HG03469 (cell line): Measurements from ENCODE around the gene MT1M.
"Not testable (repeated sequence)": the region's sequence is repeated elsewhere in the genome, so short reads cannot be mapped to it uniquely, and the experiment has no call there.

ENCODE experiments used
- ATAC-seq: cut with Tn5 transposase; IDR thresholded peaks from one replicate; pipeline ENCODE4 v1.9.1; 2021; ENCODE audit warnings: mild to moderate bottlenecking, moderate library complexity, moderate number of reproducible peaks; ENCODE audit not compliant: unreplicated experiment

Gene MT1M

GRCh38 chr16:56671691-56672090, 39.2 kb downstream of the MT1M start:
- ATAC-seq: not testable (repeated sequence)

DNA sequence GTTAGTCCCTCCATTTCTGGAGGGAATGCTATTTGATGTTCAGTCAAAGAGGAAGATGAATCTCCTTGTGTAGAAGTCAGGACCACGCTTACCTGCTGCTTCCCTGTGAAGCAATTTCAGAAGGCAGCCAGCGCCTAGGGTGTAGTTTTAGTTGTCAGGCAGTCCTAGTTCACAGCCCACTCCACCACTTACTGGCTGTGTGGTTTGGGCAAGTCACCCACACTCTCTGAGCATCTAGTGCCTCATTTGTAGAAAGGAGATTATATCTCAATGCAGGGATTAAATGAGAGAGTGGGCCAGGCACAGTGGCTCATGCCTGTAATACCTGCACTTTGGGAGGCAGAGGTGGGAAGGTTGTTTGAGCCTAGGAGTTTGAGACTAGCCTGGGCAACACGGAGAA, 39.7 kb downstream of the MT1M start:
- not testable (repeated sequence) for ATAC-seq

DNA sequence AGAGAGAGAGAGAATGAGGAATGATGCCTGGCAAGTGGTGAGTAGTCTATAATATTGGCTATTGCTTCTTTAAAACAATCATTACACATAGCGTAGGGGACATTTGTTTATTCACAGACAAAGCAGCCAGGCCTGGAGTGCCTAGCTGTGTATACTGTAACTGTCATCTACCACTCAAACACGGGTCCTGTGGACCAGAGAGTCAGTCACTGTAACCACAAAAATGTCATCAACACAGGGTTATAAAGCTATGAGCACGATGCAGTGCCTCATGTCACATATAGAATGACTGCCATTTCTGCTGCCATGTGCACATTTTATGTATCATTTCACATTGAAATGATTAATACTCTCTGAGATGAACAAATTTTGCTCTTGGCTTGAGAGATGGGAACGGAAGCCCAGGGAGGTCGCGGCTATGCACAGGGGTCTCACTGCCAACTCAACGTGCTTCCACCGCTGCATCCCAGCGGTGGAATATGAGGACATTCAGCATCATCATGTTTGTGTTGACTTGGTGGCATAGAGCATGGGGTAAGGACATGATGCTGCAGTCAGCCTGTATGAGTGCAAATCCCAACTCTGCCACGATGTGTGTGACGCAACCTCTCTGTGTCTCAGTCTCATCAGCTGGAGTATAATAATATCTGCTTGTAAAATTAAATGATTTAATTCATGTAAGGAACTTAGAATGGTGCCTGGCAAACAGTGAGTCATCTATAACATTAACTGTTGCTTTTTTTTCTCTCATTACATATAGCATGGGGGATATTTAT, 40.5 kb downstream of the MT1M start:
- ATAC-seq: no peak

DNA sequence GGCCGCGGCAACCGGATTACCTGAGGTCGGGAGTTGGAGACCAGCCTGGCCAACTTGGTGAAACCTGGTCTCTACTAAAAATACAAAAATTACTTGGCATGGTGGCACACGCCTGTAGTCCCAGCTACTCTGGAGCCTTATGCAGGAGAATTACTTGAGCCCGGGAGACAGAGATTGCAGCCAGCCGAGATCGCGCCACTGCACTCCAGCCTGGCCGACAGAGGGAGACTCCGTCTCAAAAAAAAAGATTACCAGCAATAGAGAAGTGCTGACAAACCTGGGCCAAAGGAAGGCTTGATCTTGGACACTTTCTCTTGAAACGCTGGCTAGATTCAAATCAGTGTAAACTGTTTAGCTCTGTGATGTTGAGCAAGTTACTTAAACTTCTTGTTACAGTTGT, 41.5 kb downstream of the MT1M start:
- ATAC-seq: no peak

DNA sequence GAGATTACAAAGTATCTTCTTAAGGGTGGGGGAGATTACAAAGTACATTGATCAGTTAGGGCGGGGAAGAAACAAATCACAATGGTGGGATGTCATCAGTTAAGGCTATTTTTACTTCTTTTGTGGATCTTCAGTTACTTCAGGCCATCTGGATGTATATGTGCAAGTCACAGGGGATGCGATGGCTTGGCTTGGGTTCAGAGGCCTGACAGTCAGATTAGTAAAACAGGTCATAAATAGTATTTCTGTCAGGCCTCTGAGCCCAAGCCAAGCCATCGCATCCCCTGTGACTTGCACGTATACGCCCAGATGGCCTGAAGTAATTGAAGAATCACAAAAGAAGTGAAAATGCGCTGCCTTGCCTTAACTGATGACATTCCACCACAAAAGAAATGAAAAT, 42.1 kb downstream of the MT1M start:
- ATAC-seq: not testable (repeated sequence)

DNA sequence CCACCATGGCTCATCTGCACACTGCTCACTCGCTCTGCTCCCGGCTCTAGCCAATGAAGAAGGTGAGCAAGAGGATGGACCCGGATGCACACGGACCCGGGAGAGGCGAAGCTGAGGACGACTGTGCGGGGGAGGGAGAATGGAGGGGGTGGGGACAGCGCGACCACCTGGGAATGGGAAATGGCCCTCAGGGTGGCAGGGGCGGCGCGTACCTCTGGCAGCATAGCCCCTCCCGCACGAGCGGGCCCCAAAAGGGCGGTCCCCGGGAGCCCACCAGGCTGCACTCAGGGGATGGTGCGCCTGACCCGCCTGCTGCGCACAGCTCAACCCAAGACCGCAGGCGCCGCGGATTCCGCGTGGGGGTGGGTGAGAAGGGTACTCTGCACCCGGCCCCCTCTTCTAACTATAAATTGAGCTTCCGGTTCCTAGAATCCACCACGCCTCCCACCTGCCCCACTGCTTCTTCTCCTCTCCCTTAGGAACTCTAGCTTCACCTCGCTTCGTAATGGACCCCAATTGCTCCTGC, 43.3 kb downstream of the MT1M start:
- no peak for ATAC-seq

GRCh38 chr16:56677474-56677873, 45.0 kb downstream of the MT1M start:
- ATAC-seq: no peak

GRCh38 chr16:56679078-56679730, 46.7 kb downstream of the MT1M start:
- no peak for ATAC-seq

DNA sequence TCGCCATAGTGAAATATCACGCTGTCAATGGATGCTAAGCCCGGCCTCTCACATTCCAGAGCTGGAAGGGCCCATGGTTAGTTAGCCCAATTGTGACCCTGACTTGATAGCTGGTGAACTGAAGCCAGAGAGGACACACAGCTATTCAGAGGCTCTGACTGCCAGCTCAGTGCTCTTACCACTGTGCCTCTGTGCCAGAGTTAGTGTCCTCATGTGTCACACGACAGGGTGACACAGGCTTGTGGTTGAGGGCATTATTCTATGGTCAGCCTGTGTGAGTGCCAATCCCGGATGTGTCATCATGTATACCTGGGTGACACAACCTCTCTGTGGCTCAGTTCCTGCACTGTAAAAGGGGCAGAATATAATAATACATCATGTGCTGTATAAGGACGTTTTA, 47.4 kb downstream of the MT1M start:
- no peak for ATAC-seq

GRCh38 chr16:56681939-56682702, 49.7 kb downstream of the MT1M start, which contains the start of gene MT1X:
Gene MT1X, plus strand, starts transcription at chr16:56682470. Its CDS starts 71 bp downstream, at chr16:56682541.
- ATAC-seq: peak; percentile 92

GRCh38 chr16:56682703-56683397, 50.4 kb downstream of the MT1M start:
- ATAC-seq: no peak
